ENCODE measurements around the gene HBEGF. TPM values are rescaled to one million over a fixed set of nuclear protein-coding genes. Genes with fewer than 3 reads are reported as not detected.

The HBEGF gene
- total RNA-seq, 2 donors from 2014 or later: 32.2 to 60.7 TPM

GRCh38 chr5:140286424-140286823, 60.0 kb downstream of the HBEGF start:
- no peak for TF ChIP-seq CTCF (IDR thresholded peaks at IDR 0.05)
- H3K4me1 ChIP-seq: peaks cover 0 to 25% of the 10 kb centered on the region in 2 donors
- no peaks in the 10 kb centered on the region for H3K36me3 ChIP-seq
- no peak overlapping the region for H3K27ac ChIP-seq
- DNase-seq (ENCODE audit: low spot score): no peak
- H3K4me3 ChIP-seq: no peak overlapping the region
- H3K27me3 ChIP-seq: no peaks in the 10 kb centered on the region
- H3K9me3 ChIP-seq: no peaks in the 10 kb centered on the region

DNA sequence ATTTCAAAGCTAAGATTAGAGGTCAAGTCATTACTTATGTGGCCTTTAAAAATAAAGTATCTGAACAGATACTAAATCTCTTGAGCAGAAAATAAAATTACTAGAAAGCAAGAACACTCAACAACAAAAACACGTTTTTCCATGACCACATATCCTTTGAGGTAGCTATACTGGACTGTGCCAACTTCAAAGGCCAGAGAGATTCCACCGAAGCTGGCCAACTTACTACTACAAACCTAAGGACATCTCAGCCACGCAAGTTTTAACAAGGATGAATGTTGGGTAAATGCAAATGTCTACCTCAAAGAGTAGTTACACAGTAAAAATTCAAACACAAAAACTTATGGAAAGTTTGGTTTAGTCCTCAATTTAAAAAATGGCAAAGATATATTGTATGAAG, 62.4 kb downstream of the HBEGF start:
- no peak for DNase-seq (ENCODE audit: low spot score)
- no peak for TF ChIP-seq CTCF (IDR thresholded peaks at IDR 0.05)
- H3K4me3 ChIP-seq: no peak overlapping the region
- H3K27ac ChIP-seq: no peak overlapping the region
- H3K4me1 ChIP-seq: peaks cover 0 to 22% of the 10 kb centered on the region in 2 donors
- no peaks in the 10 kb centered on the region for H3K27me3 ChIP-seq
- H3K9me3 ChIP-seq: no peaks in the 10 kb centered on the region
- H3K36me3 ChIP-seq: no peaks in the 10 kb centered on the region

Other genes with a start within 250 kb of the HBEGF start
- 10 to 100 TPM; 23.9 to 25.1 TPM for gene PURA, start 232.5 kb downstream of the HBEGF start, total RNA-seq
- gene IGIP, start 220.7 kb downstream of the HBEGF start, total RNA-seq: 10 to 100 TPM; 13.7 to 13.8 TPM
- gene CYSTM1, start 171.4 kb downstream of the HBEGF start, total RNA-seq: 100 to 1,000 TPM in 1 of 2 donors, 10 to 100 TPM in 1; 89.8 to 143 TPM
- 100 to 1,000 TPM in 1 of 2 donors, 10 to 100 TPM in 1; 80.4 to 123 TPM for gene PFDN1, start 43.5 kb downstream of the HBEGF start, total RNA-seq
- gene SLC4A9, start 13.6 kb upstream of the HBEGF start, total RNA-seq: not detected
- 10 to 100 TPM; 50.4 to 58.6 TPM for gene ANKHD1, start 55.2 kb upstream of the HBEGF start, total RNA-seq
- gene EIF4EBP3, start 201.1 kb upstream of the HBEGF start, total RNA-seq: 10 to 100 TPM; 12.8 to 16.8 TPM
- gene SRA1, start 210.9 kb upstream of the HBEGF start, total RNA-seq: 10 to 100 TPM; 24.6 to 27.9 TPM
- 1 to 10 TPM; 7.4 to 8.3 TPM for gene APBB3, start 218.0 kb upstream of the HBEGF start, total RNA-seq
- 10 to 100 TPM; 47.4 to 63.9 TPM for gene SLC35A4, start 218.2 kb upstream of the HBEGF start, total RNA-seq